Loucy (cell line): ENCODE measurements around the gene PRR23A.

Experiments
- H2AFZ ChIP-seq: fragments of 200-600 bp; sonication (generic); 2 replicates; pipeline ENCODE4 v1.6.0; 2016; ENCODE audit warnings: antibody characterized with exemption, mild to moderate bottlenecking, low read length, moderate library complexity
- H3F3A ChIP-seq: fragments of 200-600 bp; 2 replicates; pipeline ENCODE4 v1.6.0; 2016; ENCODE audit warnings: antibody characterized with exemption, low read depth, mild to moderate bottlenecking
- H3K27me3 ChIP-seq: fragments of 200-600 bp; sonication (generic); 2 replicates; pipeline ENCODE4 v1.6.1; 2014; ENCODE audit warnings: low read length, mild to moderate bottlenecking; ENCODE audit not compliant: insufficient read depth, poor library complexity, severe bottlenecking
- H3K36me3 ChIP-seq: fragments of 200-600 bp; sonication (generic); 2 replicates; pipeline ENCODE4 v1.6.1; 2016; ENCODE audit warnings: low read length; ENCODE audit not compliant: insufficient read depth
- H3K4me1 ChIP-seq: fragments of 200-600 bp; sonication (generic); 2 replicates; pipeline ENCODE4 v1.5.1; 2014; ENCODE audit warnings: low read length, mild to moderate bottlenecking; ENCODE audit not compliant: insufficient read depth, poor library complexity, severe bottlenecking
- H3K4me2 ChIP-seq: fragments of 200-600 bp; sonication (generic); 2 replicates; pipeline ENCODE4 v1.6.0; 2014; ENCODE audit warnings: antibody characterized with exemption, low read length, low read depth, mild to moderate bottlenecking; ENCODE audit not compliant: poor library complexity, severe bottlenecking
- H3K4me3 ChIP-seq: fragments of 200-600 bp; sonication (generic); 2 replicates; pipeline ENCODE4 v1.5.1; 2014; ENCODE audit warnings: low read length, mild to moderate bottlenecking, mixed read lengths; ENCODE audit not compliant: poor library complexity, severe bottlenecking
- H3K79me2 ChIP-seq: fragments of 200-600 bp; sonication (generic); 2 replicates; pipeline ENCODE4 v1.6.1; 2014; ENCODE audit warnings: low read length; ENCODE audit not compliant: insufficient read depth
- H3K9ac ChIP-seq: fragments of 200-600 bp; sonication (generic); 2 replicates; pipeline ENCODE4 v1.6.0; 2014; ENCODE audit warnings: mild to moderate bottlenecking, low read depth, low read length, moderate library complexity; ENCODE audit not compliant: poor library complexity, severe bottlenecking
- H3K9me2 ChIP-seq: fragments of 200-600 bp; sonication (generic); replicated peaks from 2 replicates; pipeline ENCODE4 v1.6.1; 2016; ENCODE audit warnings: low read depth, low read length, mixed read lengths
- H3K9me3 ChIP-seq: fragments of 200-600 bp; sonication (generic); 2 replicates; pipeline ENCODE4 v1.6.1; 2014; ENCODE audit warnings: mild to moderate bottlenecking, antibody characterized with exemption, low read length, low read depth; ENCODE audit not compliant: insufficient read depth
- H4K20me1 ChIP-seq: fragments of 200-600 bp; sonication (generic); 2 replicates; pipeline ENCODE4 v1.6.0; 2014; ENCODE audit warnings: antibody characterized with exemption, low read length, mild to moderate bottlenecking; ENCODE audit not compliant: insufficient read depth, poor library complexity, severe bottlenecking
- EZH2phosphoT487 ChIP-seq: fragments of 200-600 bp; IDR thresholded peaks from 2 replicates; pipeline ENCODE4 v1.6.1; 2018; ENCODE audit warnings: antibody characterized with exemption, mild to moderate bottlenecking, moderate library complexity, borderline replicate concordance
- TF ChIP-seq, protein P1 (sequence below): fragments of 200-600 bp; sonication (generic); conservative IDR thresholded peaks from 2 replicates; pipeline ENCODE4 v1.5.1; 2014; ENCODE audit warnings: mild to moderate bottlenecking, antibody characterized with exemption, low read length

PRR23A gene

DNA sequence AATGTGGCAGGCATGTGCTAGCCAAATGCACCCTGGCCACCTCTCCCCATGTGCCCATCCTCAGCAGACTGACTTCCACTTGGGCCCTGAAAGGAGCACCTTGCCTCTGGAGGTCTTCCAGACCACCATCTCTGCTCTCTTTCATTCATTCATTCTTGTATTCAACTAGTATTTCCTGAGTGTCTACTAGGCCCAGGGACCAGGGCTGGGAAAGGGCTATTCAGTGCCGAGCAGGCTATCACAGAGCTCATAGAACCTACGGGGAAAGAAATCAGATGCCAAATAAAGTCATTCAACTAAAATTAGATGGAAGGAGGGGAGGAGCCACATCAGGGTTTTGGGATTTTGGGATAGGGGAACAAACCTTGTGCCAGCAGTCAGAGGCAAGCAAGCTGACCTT is 18.9 kb downstream of the PRR23A start:
- no peak overlapping the region for H3K4me3 ChIP-seq
- no peaks in the 10 kb centered on the region for H3K79me2 ChIP-seq
- no peaks in the 10 kb centered on the region for H3K9me3 ChIP-seq
- TF ChIP-seq, protein P1, sequence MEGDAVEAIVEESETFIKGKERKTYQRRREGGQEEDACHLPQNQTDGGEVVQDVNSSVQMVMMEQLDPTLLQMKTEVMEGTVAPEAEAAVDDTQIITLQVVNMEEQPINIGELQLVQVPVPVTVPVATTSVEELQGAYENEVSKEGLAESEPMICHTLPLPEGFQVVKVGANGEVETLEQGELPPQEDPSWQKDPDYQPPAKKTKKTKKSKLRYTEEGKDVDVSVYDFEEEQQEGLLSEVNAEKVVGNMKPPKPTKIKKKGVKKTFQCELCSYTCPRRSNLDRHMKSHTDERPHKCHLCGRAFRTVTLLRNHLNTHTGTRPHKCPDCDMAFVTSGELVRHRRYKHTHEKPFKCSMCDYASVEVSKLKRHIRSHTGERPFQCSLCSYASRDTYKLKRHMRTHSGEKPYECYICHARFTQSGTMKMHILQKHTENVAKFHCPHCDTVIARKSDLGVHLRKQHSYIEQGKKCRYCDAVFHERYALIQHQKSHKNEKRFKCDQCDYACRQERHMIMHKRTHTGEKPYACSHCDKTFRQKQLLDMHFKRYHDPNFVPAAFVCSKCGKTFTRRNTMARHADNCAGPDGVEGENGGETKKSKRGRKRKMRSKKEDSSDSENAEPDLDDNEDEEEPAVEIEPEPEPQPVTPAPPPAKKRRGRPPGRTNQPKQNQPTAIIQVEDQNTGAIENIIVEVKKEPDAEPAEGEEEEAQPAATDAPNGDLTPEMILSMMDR, result no peak
- TF ChIP-seq EZH2phosphoT487, result no peak
- H3F3A ChIP-seq, result no peaks in the 10 kb centered on the region
- H3K9me2 ChIP-seq, result no peaks in the 10 kb centered on the region
- no peaks in the 10 kb centered on the region for H3K27me3 ChIP-seq
- no peak overlapping the region for H2AFZ ChIP-seq
- H3K36me3 ChIP-seq, result no peaks in the 10 kb centered on the region
- H3K4me1 ChIP-seq, result no peaks in the 10 kb centered on the region
- H3K9ac ChIP-seq, result no peak overlapping the region
- H3K4me2 ChIP-seq, result no peak overlapping the region
- no peaks in the 10 kb centered on the region for H4K20me1 ChIP-seq

DNA sequence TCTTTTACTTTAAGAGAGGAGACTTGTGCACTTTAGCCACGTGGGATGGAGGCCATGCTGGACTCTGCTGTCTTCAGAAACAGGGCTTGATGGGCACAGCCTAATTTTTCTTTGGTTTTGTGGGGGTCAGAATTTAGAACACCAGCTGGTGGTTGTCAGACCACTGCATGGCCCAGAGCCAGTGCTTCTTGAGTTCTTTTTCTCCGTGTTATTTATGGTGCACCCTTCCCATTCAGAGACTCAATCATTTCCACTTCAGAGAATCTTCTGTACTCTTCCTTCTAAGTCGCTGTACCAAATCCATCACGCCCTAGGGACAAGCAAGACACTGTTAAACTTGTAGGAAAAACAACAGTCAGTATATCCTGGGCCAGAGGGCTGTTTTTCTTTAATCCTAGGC is 20.1 kb downstream of the PRR23A start:
- no peak overlapping the region for H3K9ac ChIP-seq
- H3K9me3 ChIP-seq, result no peaks in the 10 kb centered on the region
- no peaks in the 10 kb centered on the region for H3K27me3 ChIP-seq
- H3F3A ChIP-seq, result no peaks in the 10 kb centered on the region
- no peak overlapping the region for H3K4me2 ChIP-seq
- no peaks in the 10 kb centered on the region for H4K20me1 ChIP-seq
- H3K4me1 ChIP-seq, result no peaks in the 10 kb centered on the region
- no peaks in the 10 kb centered on the region for H3K36me3 ChIP-seq
- TF ChIP-seq, protein P1, result no peak
- TF ChIP-seq EZH2phosphoT487, result no peak
- no peak overlapping the region for H2AFZ ChIP-seq
- no peaks in the 10 kb centered on the region for H3K79me2 ChIP-seq
- no peak overlapping the region for H3K4me3 ChIP-seq
- H3K9me2 ChIP-seq, result no peaks in the 10 kb centered on the region

DNA sequence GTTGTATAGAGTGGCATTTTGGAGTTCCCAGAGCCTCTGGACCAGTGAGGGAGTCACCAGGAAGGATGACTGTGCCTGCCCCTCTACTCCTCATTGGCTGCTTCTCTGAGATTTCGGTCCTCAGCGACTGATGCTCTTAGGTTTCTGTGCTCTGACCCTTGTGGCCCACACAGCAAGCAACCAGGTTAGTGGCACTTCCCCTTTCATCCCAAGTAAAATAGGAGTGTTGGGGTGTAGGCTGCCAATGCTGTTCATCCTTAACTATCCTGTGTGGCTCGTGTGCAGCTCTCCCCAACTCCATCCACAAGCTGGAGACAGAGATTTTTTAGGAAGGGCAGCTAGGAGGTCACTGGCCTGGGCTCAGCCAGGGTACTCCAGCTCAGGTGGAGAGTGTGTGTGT is 21.3 kb downstream of the PRR23A start:
- H3K4me1 ChIP-seq, result no peaks in the 10 kb centered on the region
- H3K36me3 ChIP-seq, result no peaks in the 10 kb centered on the region
- TF ChIP-seq EZH2phosphoT487, result no peak
- no peaks in the 10 kb centered on the region for H3F3A ChIP-seq
- no peaks in the 10 kb centered on the region for H3K27me3 ChIP-seq
- no peak overlapping the region for H2AFZ ChIP-seq
- H3K9me2 ChIP-seq, result no peaks in the 10 kb centered on the region
- no peaks in the 10 kb centered on the region for H3K79me2 ChIP-seq
- H3K9me3 ChIP-seq, result no peaks in the 10 kb centered on the region
- H3K9ac ChIP-seq, result no peak overlapping the region
- no peaks in the 10 kb centered on the region for H4K20me1 ChIP-seq
- H3K4me2 ChIP-seq, result no peak overlapping the region
- no peak overlapping the region for H3K4me3 ChIP-seq

DNA sequence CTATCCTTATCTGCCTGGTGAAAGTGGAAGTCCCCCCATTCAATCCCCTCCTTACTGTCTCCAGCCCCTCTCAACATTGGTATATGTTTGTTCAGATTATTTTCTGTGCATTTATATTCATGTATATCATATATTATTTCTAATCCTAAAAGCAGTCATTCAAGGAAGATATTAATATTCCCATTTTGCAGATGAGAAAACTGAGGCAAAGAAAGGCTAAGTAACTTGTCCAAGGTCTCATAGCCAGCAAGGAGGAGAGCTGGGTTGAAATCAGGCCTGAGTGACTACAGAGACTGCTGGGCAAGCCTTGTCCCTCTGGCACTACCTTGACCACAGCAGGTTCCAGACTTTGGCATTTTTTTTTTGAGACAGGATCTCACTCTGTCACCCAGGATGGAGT is 30.0 kb downstream of the PRR23A start:
- H3K4me2 ChIP-seq, result no peak overlapping the region
- H3K79me2 ChIP-seq, result no peaks in the 10 kb centered on the region
- no peak overlapping the region for H3K4me3 ChIP-seq
- no peaks in the 10 kb centered on the region for H3K27me3 ChIP-seq
- peaks cover 10% of the 10 kb centered on the region for H3K4me1 ChIP-seq
- H3K9ac ChIP-seq, result no peak overlapping the region
- H2AFZ ChIP-seq, result no peak overlapping the region
- no peaks in the 10 kb centered on the region for H3K9me2 ChIP-seq
- TF ChIP-seq, protein P1, result no peak
- TF ChIP-seq EZH2phosphoT487, result no peak
- H4K20me1 ChIP-seq, result no peaks in the 10 kb centered on the region
- no peaks in the 10 kb centered on the region for H3K9me3 ChIP-seq
- no peaks in the 10 kb centered on the region for H3F3A ChIP-seq
- H3K36me3 ChIP-seq, result no peaks in the 10 kb centered on the region
